Mucosa of descending colon (tissue), 3 donors: ENCODE measurements around the gene SERPINA9. TPM values are rescaled to one million over a fixed set of nuclear protein-coding genes. Genes with fewer than 3 reads are reported as not detected.

Source experiments
- ATAC-seq: fragments of 200-7000 bp; cut with Tn5 transposase; one replicate; pipeline ENCODE4 v1.9.1; 2020; ENCODE audit warnings: mild to moderate bottlenecking, moderate library complexity
- DNase-seq, 3 donors: peaks; one replicate each; pipeline ENCODE4 v3.0.0-alpha.2; 2020
- H3K36me3 ChIP-seq: fragments of 200-600 bp; one replicate; pipeline ENCODE4 v1.8.0; 2021; ENCODE audit warnings: low read depth, mild to moderate bottlenecking
- H3K4me1 ChIP-seq: fragments of 200-600 bp; one replicate; pipeline ENCODE4 v1.8.0; 2021; ENCODE audit warnings: low read depth, mild to moderate bottlenecking
- H3K4me3 ChIP-seq: fragments of 200-600 bp; one replicate; pipeline ENCODE4 v1.8.0; 2021; ENCODE audit warnings: mild to moderate bottlenecking
- H3K9me3 ChIP-seq: fragments of 200-600 bp; one replicate; pipeline ENCODE4 v1.8.0; 2021; ENCODE audit warnings: mild to moderate bottlenecking
- intact Hi-C, 2 donors: fragments of 100-400 bp; cut with DNase I in 1 of 2; cut with micrococcal nuclease in 1 of 2; formaldehyde crosslinking; loops; one replicate each; pipeline versions ENCODE4 v1.11.0 to v1.11.1; 2022; cut with DNase I, micrococcal nuclease
- total RNA-seq, 3 donors: library from RNA; stranded (reverse); fragmentation: NEBNext Ultra II Directional in 2 of 3; extraction: Animal tissue kit (Norgen Biotek cat#: 25700) in 2 of 3; gene quantifications; one replicate each; pipeline versions ENCODE4 v1.2.1 to v1.2.4, GENCODE V29; 2021 to 2023
- TF ChIP-seq, protein P1 (sequence below): fragments of 200-600 bp; IDR thresholded peaks from one replicate; pipeline ENCODE4 v1.8.0; 2022; ENCODE audit warnings: antibody characterized with exemption, mild to moderate bottlenecking
- donor health status: DM: no; HTN: no; CAD: no; lungs with moderate emphysema.
- donor health status: DM: no; HTN: no; CAD: no.
- donor health status: DM: no; HTN: yes; CAD: no.

The SERPINA9 gene
- total RNA-seq, 3 donors from 2014 or later: not detected

DNA sequence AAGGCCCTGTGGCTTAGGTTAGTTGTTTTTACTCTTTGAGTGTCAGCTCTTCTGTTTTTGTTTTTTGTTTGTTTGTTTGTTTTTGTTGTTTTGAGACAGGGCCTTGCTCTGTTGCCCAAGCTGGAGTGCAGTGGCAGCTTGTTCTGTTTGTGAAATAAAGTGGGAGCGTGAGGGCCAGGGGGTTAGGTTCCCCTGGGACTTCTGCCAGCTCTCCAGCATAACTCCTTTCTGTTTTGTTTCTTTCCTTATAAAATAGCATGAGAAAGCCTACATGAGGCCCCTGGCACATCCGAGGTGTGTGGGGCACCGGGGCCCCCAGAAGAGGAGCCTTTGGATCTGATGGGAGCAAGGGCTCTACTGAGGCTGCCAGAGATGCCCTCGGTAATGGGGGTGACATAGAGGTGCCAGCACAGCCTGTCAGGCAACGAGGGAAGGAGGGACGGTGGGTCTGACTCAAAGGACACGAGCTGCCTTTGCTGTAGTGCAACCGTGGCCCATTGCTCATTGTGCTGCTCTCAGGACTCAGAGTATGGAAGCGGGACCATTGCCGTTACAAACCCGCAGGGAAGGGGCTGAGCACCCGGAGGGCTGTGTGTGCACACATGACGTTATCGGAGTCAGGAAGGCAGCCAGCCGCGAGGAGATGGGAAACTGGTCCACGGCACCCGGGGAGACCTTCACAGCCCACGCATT, 14.3 kb downstream of the SERPINA9 start:
- Histone ChIP-seq H3K4me1 (no peaks in the 10 kb centered on the region), H3K9me3 (peaks cover 14% of the 10 kb centered on the region), H3K36me3 (no peaks in the 10 kb centered on the region), H3K4me3 (no peak overlapping the region)
- TF ChIP-seq, protein P1, sequence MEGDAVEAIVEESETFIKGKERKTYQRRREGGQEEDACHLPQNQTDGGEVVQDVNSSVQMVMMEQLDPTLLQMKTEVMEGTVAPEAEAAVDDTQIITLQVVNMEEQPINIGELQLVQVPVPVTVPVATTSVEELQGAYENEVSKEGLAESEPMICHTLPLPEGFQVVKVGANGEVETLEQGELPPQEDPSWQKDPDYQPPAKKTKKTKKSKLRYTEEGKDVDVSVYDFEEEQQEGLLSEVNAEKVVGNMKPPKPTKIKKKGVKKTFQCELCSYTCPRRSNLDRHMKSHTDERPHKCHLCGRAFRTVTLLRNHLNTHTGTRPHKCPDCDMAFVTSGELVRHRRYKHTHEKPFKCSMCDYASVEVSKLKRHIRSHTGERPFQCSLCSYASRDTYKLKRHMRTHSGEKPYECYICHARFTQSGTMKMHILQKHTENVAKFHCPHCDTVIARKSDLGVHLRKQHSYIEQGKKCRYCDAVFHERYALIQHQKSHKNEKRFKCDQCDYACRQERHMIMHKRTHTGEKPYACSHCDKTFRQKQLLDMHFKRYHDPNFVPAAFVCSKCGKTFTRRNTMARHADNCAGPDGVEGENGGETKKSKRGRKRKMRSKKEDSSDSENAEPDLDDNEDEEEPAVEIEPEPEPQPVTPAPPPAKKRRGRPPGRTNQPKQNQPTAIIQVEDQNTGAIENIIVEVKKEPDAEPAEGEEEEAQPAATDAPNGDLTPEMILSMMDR: no peak
- intact Hi-C loops: no loop called here
- ATAC-seq: no peak
- no peak for DNase-seq

- no peak overlapping the region for H3K4me3 ChIP-seq
- intact Hi-C loops: no loop called here
Measured at GRCh38 chr14:94460631-94461416, 15.2 kb downstream of the SERPINA9 start.

GRCh38 chr14:94458558-94459205, 17.3 kb downstream of the SERPINA9 start:
- DNase-seq (no peak), ATAC-seq (no peak)
- no peak overlapping the region for H3K4me3 ChIP-seq
- TF ChIP-seq, protein P1: no peak
- H3K4me1 ChIP-seq: no peaks in the 10 kb centered on the region
- H3K36me3 ChIP-seq: no peaks in the 10 kb centered on the region
- H3K9me3 ChIP-seq: no peaks in the 10 kb centered on the region
- intact Hi-C loops: no loop called here

More at GRCh38 chr14:94460631-94461416, 15.2 kb downstream of the SERPINA9 start:
- TF ChIP-seq, protein P1: no peak
- Histone ChIP-seq H3K36me3 (no peaks in the 10 kb centered on the region), H3K4me1 (no peaks in the 10 kb centered on the region), H3K9me3 (peaks cover 14% of the 10 kb centered on the region)
- DNase-seq (no peak), ATAC-seq (no peak)

- DNase-seq (no peak), ATAC-seq (no peak)
- intact Hi-C loops: no loop called here
- Histone ChIP-seq H3K9me3 (no peaks in the 10 kb centered on the region), H3K4me3 (no peak overlapping the region), H3K4me1 (no peaks in the 10 kb centered on the region), H3K36me3 (no peaks in the 10 kb centered on the region)
- TF ChIP-seq, protein P1: no peak
Measured at GRCh38 chr14:94458096-94458495, 17.9 kb downstream of the SERPINA9 start.

GRCh38 chr14:94455928-94456327, 20.1 kb downstream of the SERPINA9 start:
- TF ChIP-seq, protein P1: no peak
- no peaks in the 10 kb centered on the region for H3K4me1 ChIP-seq
- intact Hi-C loops: no loop called here
- H3K36me3 ChIP-seq: no peaks in the 10 kb centered on the region
- H3K4me3 ChIP-seq: no peak overlapping the region
- no peak for DNase-seq
- H3K9me3 ChIP-seq: no peaks in the 10 kb centered on the region
- ATAC-seq: no peak
